ENCODE data around the gene SLX4IP. TPM values are rescaled to one million over a fixed set of nuclear protein-coding genes. Genes with fewer than 3 reads are reported as not detected.

SLX4IP gene
- total and polyA plus RNA-seq, 2 of the 13 experiments (the other 11 are each of a cell fraction or from before 2014, with no cell fraction given), result 3.6 to 7.3 TPM

- FAIRE-seq (no peak), ATAC-seq (no peak), DNase-seq (ENCODE audit: low spot score) (no peak)
- Histone ChIP-seq H3K79me2 (ENCODE audit: insufficient read depth, low read length) (no peaks in the 10 kb centered on the region), H3K36me3 (replicated peaks in 1 of 2; ENCODE audit: control insufficient read depth in 1 of 2, insufficient read depth in 2 of 2, low read length in 2 of 2) (no peaks in the 10 kb centered on the region; a peak in 2 of 5 replicates), H3K4me1 (ENCODE audit: insufficient read depth, low read length) (no peaks in the 10 kb centered on the region), H3K4me3 (replicated peaks in 1 of 3; ENCODE audit: insufficient read depth in 1 of 3, low read depth in 2 of 3, low read length in 3 of 3) (no peak overlapping the region), H3K4me2 (ENCODE audit: low read depth, low read length) (no peak overlapping the region), H4K20me1 (ENCODE audit: insufficient read depth, low read length) (no peaks in the 10 kb centered on the region), H3K9me3 (ENCODE audit: low read length) (no peaks in the 10 kb centered on the region), H3K27me3 (ENCODE audit: control insufficient read depth in 1 of 2, insufficient read depth in 2 of 2, low read length in 2 of 2) (no peaks in the 10 kb centered on the region), H3K27ac (ENCODE audit: extremely low read length, insufficient read depth, low read length) (no peak overlapping the region), H3K9ac (ENCODE audit: insufficient read depth, low read depth, low read length) (no peak overlapping the region), H2AFZ (ENCODE audit: low read length) (no peak overlapping the region)
- ChIA-PET POLR2A (interaction anchor here (1.7 kb wide), 1 partner anchor 43 kb away, joined by 5 read pairs; the partner anchor contains the start of gene JAG1), CTCF (ENCODE audit: low intra/inter-chr PET ratio, low total read pairs) (no interaction called here)
- 91% methylated on average over 4 of the region's 4 CpGs for WGBS (ENCODE audit: low lambda C conversion rate)
- TF ChIP-seq KDM5B (CRISPR knock-in tag; IDR thresholded peaks at IDR 0.05; ENCODE audit: borderline replicate concordance) (no peak), PHF5A (CRISPR knock-in tag; IDR thresholded peaks at IDR 0.05; ENCODE audit: low read depth, unreplicated experiment) (no peak), SP4 (CRISPR knock-in tag; IDR thresholded peaks at IDR 0.05) (0 out of 2 replicates have a peak, but pooled peaks have one; percentile 25)
- intact Hi-C loops (cut with micrococcal nuclease; ENCODE audit: unreplicated experiment), result loop anchor here (10.0 kb wide), 1 partner anchor 196 kb away; the partner anchor contains the start of genes MKKS and SLX4IP
- in situ Hi-C loops (cut with HindIII; ENCODE audit: extremely low pct_ligation_motif_present, low pct_unique_long_range_greater_than_20kb), result no loop called here
- BruUV-seq (replicated peaks), result no TSS peak
Observed at GRCh38 chr20:10631126-10631525, 196.0 kb downstream of the SLX4IP start.

- Histone ChIP-seq H3K79me2 (ENCODE audit: insufficient read depth, low read length) (no peaks in the 10 kb centered on the region), H3K27ac (ENCODE audit: extremely low read length, insufficient read depth, low read length) (no peak overlapping the region), H3K4me2 (ENCODE audit: low read depth, low read length) (no peak overlapping the region), H3K36me3 (replicated peaks in 1 of 2; ENCODE audit: control insufficient read depth in 1 of 2, insufficient read depth in 2 of 2, low read length in 2 of 2) (peaks cover 3 to 7% of the 10 kb centered on the region in 2 experiments; a peak in 4 of 5 replicates), H3K4me1 (ENCODE audit: insufficient read depth, low read length) (no peaks in the 10 kb centered on the region), H3K9me3 (ENCODE audit: low read length) (no peaks in the 10 kb centered on the region), H2AFZ (ENCODE audit: low read length) (no peak overlapping the region), H3K9ac (ENCODE audit: insufficient read depth, low read depth, low read length) (no peak overlapping the region), H3K27me3 (ENCODE audit: control insufficient read depth in 1 of 2, insufficient read depth in 2 of 2, low read length in 2 of 2) (no peaks in the 10 kb centered on the region), H4K20me1 (ENCODE audit: insufficient read depth, low read length) (no peaks in the 10 kb centered on the region), H3K4me3 (replicated peaks in 1 of 3; ENCODE audit: insufficient read depth in 1 of 3, low read depth in 2 of 3, low read length in 3 of 3) (no peak overlapping the region)
- no TSS peak for BruUV-seq (replicated peaks)
- 92% methylated on average over 13 of the region's 13 CpGs for WGBS (ENCODE audit: low lambda C conversion rate)
- ChIA-PET CTCF (ENCODE audit: low intra/inter-chr PET ratio, low total read pairs) (interaction anchor here (1.9 kb wide), 1 partner anchor 80 kb away, joined by 6 read pairs; no protein-coding TSS in a partner anchor), POLR2A (no interaction called here)
- FAIRE-seq (no peak), ATAC-seq (peak; percentile 10), DNase-seq (ENCODE audit: low spot score) (no peak)
- TF ChIP-seq ZNF883 (CRISPR knock-in tag; IDR thresholded peaks at IDR 0.05; ENCODE audit: not compliant biosample characterization) (no peak), ZNF501 (CRISPR knock-in tag; IDR thresholded peaks at IDR 0.05) (0 out of 2 replicates have a peak, but pooled peaks have one; percentile 19)
- in situ Hi-C loops (cut with HindIII; ENCODE audit: extremely low pct_ligation_motif_present, low pct_unique_long_range_greater_than_20kb), result no loop called here
- intact Hi-C loops (cut with micrococcal nuclease; ENCODE audit: unreplicated experiment), result loop anchor here (10.0 kb wide), 1 partner anchor 198 kb away; the partner anchor contains the start of genes MKKS and SLX4IP
Observed at GRCh38 chr20:10632721-10633509, 197.8 kb downstream of the SLX4IP start.
